ENCODE results near the gene MEF2D.

Gene MEF2D

DNA sequence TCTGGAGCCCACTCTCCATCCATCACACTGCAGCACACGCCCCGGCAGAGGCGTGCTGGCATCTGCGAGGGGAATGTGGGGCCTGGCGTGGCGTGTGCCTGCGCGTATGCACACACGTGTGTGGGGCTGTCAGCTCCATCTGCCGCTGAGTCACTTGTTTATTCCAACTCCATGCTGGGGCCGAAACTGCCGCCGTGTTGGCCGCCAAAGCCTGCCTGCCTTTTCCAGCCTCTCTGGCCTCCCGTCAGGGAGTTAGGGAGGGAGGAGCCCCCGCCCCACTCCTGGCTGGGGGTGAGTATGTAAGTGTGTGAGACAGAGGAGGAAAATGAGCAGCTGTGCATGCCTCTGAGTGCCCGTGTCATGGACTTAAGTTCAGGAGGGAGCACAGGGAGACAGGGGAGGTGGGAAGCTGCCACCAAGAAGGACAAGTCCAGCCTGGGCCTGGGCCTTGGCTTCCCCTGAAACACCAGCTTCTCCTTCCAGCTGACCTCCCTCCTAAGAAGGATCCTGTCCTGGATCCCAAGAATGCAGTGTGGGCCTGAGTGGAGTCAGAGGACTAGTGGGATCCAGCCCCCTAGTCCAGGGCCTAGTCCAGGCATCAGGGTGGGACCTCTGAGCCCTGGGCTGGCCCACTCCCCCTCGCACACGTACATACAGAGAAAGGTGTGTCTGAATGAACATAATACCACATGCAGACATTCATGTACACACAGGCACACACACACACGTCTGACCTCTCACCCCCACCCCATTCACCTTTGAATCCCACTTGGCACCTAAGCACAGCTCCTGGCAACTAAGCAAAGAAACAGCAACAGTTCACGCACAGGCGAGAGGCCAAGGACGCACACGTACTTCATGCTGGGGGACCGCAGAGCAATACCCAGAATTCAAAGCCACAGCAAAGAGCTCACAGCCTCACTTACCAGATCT lies 24.7 kb downstream of the MEF2D start:
- no peak overlapping the region for H3K4me3 ChIP-seq (replicated peaks in 1 of 2; ENCODE audit: low read depth in 2 of 2, low read length in 2 of 2)
- peak in 1 of 2 donors; percentile 52 for DNase-seq (ENCODE audit: low read depth in 2 of 2)
- TF ChIP-seq, protein P1, sequence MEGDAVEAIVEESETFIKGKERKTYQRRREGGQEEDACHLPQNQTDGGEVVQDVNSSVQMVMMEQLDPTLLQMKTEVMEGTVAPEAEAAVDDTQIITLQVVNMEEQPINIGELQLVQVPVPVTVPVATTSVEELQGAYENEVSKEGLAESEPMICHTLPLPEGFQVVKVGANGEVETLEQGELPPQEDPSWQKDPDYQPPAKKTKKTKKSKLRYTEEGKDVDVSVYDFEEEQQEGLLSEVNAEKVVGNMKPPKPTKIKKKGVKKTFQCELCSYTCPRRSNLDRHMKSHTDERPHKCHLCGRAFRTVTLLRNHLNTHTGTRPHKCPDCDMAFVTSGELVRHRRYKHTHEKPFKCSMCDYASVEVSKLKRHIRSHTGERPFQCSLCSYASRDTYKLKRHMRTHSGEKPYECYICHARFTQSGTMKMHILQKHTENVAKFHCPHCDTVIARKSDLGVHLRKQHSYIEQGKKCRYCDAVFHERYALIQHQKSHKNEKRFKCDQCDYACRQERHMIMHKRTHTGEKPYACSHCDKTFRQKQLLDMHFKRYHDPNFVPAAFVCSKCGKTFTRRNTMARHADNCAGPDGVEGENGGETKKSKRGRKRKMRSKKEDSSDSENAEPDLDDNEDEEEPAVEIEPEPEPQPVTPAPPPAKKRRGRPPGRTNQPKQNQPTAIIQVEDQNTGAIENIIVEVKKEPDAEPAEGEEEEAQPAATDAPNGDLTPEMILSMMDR (IDR thresholded peaks at IDR 0.05; ENCODE audit: low read depth, low read length): no peak

GRCh38 chr1:156474966-156475365 lies 25.6 kb downstream of the MEF2D start:
- TF ChIP-seq, protein P1 (IDR thresholded peaks at IDR 0.05; ENCODE audit: low read depth, low read length): no peak
- no peak for DNase-seq (ENCODE audit: low read depth in 2 of 2)
- no peak overlapping the region for H3K4me3 ChIP-seq (replicated peaks in 1 of 2; ENCODE audit: low read depth in 2 of 2, low read length in 2 of 2)

DNA sequence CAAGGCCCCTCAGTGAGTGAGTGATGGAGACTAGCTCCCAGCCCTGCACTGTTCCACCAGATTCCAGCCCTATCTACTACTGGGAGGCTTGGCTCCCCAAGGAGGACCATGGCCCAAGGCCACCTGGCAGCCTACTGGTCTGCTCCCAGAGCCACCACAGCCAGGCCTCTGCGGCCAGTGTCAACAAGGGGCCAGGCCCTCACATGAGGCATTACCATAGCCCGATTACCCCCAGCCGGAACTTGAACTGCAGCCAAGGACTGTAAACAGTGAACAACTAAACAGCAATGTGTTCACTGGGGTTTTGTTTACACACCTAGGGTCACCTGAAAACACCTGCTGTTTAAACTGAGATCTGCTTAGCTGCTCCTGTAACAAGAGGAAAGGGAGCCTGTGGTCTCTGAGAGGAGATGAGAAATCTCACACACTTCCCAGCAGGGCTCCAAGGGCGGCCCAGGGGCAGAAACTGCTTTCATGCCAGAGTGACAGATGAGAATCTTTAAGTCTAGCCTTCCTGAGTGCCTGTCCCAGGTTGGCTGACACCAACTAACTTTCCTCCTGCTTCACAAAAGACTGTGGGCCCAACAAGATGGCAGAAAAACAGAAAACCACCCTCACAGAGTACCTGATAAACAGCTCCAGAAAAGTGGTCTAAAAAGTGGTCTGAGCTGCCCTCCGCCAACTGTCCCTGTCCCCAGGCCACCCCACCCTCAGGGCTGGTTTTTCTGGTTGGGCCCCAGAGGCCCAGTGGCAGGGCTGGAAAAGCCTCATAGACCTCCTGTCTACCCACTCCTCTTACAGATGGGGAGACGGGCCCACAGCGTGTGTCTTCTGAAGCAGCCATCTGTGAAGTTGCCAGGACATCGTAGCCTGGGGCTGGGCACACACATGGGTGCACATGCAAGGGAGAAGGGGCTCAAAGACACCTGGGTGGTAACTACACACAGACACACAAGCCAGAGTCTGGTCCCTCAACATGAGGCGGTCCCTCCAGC lies 28.8 kb downstream of the MEF2D start:
- no peak overlapping the region for H3K4me3 ChIP-seq (replicated peaks in 1 of 2; ENCODE audit: low read depth in 2 of 2, low read length in 2 of 2)
- peak in 1 of 2 donors; percentile 63 for DNase-seq (ENCODE audit: low read depth in 2 of 2)
- TF ChIP-seq, protein P1 (IDR thresholded peaks at IDR 0.05; ENCODE audit: low read depth, low read length): no peak

- TF ChIP-seq, protein P1 (IDR thresholded peaks at IDR 0.05; ENCODE audit: low read depth, low read length): no peak
- no peak for DNase-seq (ENCODE audit: low read depth in 2 of 2)
- no peak overlapping the region for H3K4me3 ChIP-seq (replicated peaks in 1 of 2; ENCODE audit: low read depth in 2 of 2, low read length in 2 of 2)
Observed at GRCh38 chr1:156470473-156470872, 30.1 kb downstream of the MEF2D start.

GRCh38 chr1:156468693-156469345 lies 31.8 kb downstream of the MEF2D start:
- no peak overlapping the region for H3K4me3 ChIP-seq (replicated peaks in 1 of 2; ENCODE audit: low read depth in 2 of 2, low read length in 2 of 2)
- TF ChIP-seq, protein P1 (IDR thresholded peaks at IDR 0.05; ENCODE audit: low read depth, low read length): no peak
- no peak for DNase-seq (ENCODE audit: low read depth in 2 of 2)

DNA sequence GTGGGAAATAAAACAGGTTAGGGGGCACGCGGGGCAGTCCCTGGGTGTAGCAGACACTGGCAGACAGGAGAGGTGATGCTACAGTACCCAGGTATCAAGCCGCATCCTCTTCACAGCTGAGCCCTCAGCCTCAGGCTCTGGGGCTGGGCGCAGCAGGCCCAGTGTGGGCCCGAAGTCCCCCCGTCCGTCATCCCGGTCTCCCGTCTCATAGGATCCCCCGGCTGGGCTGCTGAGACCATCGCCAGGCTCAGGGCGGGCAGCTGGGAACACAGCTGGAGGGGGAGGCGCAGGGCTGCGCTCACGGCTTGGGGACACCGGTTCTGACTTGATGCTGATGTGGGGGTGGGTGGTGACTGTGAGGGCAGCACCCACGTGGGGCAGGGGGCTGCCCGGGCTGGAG lies 32.7 kb downstream of the MEF2D start:
- DNase-seq (ENCODE audit: low read depth in 2 of 2): no peak
- TF ChIP-seq, protein P1 (IDR thresholded peaks at IDR 0.05; ENCODE audit: low read depth, low read length): no peak
- no peak overlapping the region for H3K4me3 ChIP-seq (replicated peaks in 1 of 2; ENCODE audit: low read depth in 2 of 2, low read length in 2 of 2)
